Activated CD4-positive, alpha-beta T cell treated with anti-CD3 and anti-CD28 coated beads for 48 hours (primary cell): ENCODE measurements around the gene IDUA.

ENCODE experiments used
- DNase-seq: peaks from one replicate; pipeline ENCODE4 v3.0.0-alpha.2; 2020

IDUA gene

GRCh38 chr4:1033840-1034551 lies 47.2 kb downstream of the IDUA start:
- DNase-seq, result no peak

GRCh38 chr4:1035510-1035909 lies 48.7 kb downstream of the IDUA start:
- no peak for DNase-seq

- DNase-seq, result no peak
Measured at GRCh38 chr4:1036095-1036494, 49.3 kb downstream of the IDUA start.

GRCh38 chr4:1036976-1037810 lies 50.3 kb downstream of the IDUA start:
- DNase-seq, result no peak

GRCh38 chr4:1038948-1039492 lies 52.2 kb downstream of the IDUA start:
- no peak for DNase-seq

- DNase-seq, result no peak
Measured at GRCh38 chr4:1039493-1040343, 52.9 kb downstream of the IDUA start.

- DNase-seq, result no peak
Measured at GRCh38 chr4:1040344-1041146, 53.7 kb downstream of the IDUA start.

GRCh38 chr4:1041147-1041935 lies 54.5 kb downstream of the IDUA start:
- no peak for DNase-seq

GRCh38 chr4:1041936-1042330 lies 55.1 kb downstream of the IDUA start:
- DNase-seq, result no peak

GRCh38 chr4:1042352-1043055 lies 55.7 kb downstream of the IDUA start:
- DNase-seq, result no peak

GRCh38 chr4:1043162-1043561 lies 56.3 kb downstream of the IDUA start:
- no peak for DNase-seq

GRCh38 chr4:1043651-1044468 lies 57.0 kb downstream of the IDUA start:
- peak; percentile 64 for DNase-seq

GRCh38 chr4:1044469-1045192 lies 57.8 kb downstream of the IDUA start:
- no peak for DNase-seq

GRCh38 chr4:1045193-1045594 lies 58.4 kb downstream of the IDUA start:
- no peak for DNase-seq

- peak; percentile 1 for DNase-seq
Measured at GRCh38 chr4:1045595-1046201, 58.9 kb downstream of the IDUA start.

- peak; percentile 2 for DNase-seq
Measured at GRCh38 chr4:1046581-1047011, 59.8 kb downstream of the IDUA start.

GRCh38 chr4:1047106-1047975 lies 60.5 kb downstream of the IDUA start:
- no peak for DNase-seq
